GM12874 (cell line): Measurements from ENCODE around the gene PCDHA7.
A peak's percentile ranks its signal among the peaks of the same experiment; 100 is the strongest.

ENCODE experiments used
- TF ChIP-seq, protein P1 (sequence below): IDR thresholded peaks from 2 replicates; pipeline ENCODE4 v1.5.1; 2011; ENCODE audit warnings: low read depth, mild to moderate bottlenecking, control low read depth, low read length, moderate library complexity; ENCODE audit not compliant: insufficient read depth

PCDHA7 gene

DNA sequence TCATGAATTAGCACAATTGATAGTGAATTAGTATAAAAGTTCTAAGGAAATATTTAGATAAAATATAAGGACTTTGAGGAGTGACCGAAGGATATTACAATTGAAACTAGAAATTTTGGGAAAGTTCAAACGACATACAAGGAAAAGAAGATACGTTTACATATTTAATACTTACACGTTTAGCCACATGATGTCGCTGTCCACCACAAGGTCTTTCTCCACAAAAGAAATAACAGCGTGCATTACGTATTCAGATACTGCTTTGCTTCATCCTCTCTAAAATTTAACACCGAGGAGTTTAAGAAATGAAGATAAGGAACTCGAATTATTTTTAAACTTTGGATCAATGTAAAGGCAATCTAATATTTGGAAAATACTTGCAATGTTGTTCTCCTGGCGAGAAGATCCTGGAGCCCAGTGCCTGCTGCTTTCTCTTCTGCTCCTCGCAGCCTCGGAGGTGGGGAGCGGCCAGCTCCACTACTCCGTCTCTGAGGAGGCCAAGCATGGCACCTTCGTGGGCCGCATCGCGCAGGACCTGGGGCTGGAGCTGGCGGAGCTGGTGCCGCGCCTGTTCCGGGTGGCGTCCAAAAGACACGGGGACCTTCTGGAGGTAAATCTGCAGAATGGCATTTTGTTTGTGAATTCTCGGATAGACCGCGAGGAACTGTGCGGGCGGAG lies 33.1 kb upstream of the PCDHA7 start, which contains the start of gene PCDHA3:
TSS of gene PCDHA3 (plus strand) at position 242 of the 678 bp plus-strand sequence.
- TF ChIP-seq, protein P1, sequence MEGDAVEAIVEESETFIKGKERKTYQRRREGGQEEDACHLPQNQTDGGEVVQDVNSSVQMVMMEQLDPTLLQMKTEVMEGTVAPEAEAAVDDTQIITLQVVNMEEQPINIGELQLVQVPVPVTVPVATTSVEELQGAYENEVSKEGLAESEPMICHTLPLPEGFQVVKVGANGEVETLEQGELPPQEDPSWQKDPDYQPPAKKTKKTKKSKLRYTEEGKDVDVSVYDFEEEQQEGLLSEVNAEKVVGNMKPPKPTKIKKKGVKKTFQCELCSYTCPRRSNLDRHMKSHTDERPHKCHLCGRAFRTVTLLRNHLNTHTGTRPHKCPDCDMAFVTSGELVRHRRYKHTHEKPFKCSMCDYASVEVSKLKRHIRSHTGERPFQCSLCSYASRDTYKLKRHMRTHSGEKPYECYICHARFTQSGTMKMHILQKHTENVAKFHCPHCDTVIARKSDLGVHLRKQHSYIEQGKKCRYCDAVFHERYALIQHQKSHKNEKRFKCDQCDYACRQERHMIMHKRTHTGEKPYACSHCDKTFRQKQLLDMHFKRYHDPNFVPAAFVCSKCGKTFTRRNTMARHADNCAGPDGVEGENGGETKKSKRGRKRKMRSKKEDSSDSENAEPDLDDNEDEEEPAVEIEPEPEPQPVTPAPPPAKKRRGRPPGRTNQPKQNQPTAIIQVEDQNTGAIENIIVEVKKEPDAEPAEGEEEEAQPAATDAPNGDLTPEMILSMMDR, result no peak

DNA sequence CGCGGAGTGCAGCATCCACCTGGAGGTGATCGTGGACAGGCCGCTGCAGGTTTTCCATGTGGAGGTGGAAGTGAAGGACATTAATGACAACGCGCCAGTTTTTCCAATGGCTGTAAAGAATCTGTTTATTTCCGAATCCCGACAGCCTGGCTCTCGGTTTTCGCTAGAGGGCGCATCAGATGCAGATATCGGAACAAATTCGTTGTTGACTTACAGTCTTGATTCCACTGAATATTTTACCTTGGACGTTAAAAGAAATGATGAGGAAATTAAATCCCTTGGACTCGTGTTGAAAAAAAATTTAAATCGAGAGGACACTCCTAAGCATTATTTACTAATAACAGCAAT lies 32.6 kb upstream of the PCDHA7 start:
- TF ChIP-seq, protein P1, result no peak

DNA sequence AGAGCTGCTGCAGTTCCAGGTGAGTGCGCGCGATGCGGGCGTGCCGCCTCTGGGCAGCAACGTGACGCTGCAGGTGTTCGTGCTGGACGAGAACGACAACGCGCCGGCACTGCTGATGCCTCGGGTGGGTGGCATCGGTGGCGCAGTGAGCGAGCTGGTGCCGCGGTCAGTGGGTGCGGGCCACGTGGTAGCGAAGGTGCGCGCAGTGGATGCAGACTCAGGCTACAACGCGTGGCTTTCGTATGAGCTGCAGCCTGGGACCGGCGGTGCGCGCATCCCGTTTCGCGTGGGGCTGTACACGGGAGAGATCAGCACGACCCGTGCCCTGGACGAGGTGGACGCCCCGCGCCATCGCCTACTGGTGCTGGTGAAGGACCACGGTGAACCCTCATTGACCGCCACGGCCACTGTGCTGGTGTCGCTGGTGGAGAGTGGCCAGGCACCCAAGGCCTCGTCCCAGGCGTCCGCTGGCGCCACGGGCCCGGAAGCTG lies 31.2 kb upstream of the PCDHA7 start:
- TF ChIP-seq, protein P1, result no peak

DNA sequence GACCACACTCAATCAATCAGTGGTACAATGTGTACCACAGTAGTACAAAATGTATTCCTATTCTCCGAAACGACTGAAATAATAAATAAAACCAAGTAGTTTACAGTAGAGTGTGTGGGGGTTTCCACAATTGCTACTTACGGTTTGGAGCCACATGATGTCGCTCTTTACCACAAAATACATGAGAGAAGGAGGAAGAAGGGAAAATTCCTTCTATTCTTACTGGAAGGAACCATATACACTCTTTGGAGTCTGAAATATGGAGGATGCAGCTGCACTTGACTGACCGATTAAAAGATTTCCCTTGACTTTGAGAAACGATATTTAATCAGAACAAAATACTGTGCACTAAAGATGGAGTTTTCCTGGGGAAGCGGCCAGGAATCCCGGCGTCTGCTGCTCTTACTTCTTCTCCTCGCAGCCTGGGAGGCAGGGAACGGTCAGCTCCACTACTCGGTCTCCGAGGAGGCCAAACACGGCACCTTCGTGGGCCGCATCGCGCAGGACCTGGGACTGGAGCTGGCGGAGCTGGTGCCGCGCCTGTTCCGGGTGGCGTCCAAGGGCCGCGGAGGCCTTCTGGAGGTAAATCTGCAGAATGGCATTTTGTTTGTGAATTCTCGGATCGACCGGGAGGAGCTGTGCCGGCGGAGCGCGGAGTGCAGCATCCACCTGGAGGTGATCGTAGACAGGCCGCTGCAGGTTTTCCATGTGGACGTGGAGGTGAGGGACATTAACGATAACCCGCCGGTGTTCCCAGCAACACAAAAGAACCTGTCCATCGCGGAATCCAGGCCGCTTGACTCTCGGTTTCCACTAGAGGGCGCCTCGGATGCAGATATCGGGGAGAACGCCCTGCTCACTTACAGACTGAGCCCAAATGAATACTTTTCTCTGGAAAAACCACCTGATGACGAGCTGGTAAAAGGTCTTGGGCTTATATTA lies 27.0 kb upstream of the PCDHA7 start, which contains the start of gene PCDHA4:
TSS of gene PCDHA4 (plus strand) at position 235 of the 942 bp plus-strand sequence.
- TF ChIP-seq, protein P1, result peak; percentile 41; the same call in 1 of the 2 replicates

DNA sequence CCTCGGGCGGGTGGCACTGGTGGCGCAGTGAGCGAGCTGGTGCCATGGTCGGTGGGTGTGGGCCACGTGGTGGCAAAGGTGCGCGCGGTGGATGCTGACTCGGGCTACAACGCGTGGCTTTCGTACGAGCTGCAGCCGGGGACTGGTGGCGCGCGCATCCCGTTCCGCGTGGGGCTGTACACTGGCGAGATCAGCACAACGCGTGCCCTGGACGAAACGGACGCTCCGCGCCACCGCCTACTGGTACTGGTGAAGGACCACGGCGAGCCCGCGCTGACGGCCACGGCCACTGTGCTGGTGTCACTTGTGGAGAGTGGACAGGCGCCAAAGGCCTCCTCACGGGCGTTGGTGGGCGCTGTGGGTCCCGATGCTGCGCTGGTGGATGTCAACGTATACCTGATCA lies 25.2 kb upstream of the PCDHA7 start:
- TF ChIP-seq, protein P1, result no peak

DNA sequence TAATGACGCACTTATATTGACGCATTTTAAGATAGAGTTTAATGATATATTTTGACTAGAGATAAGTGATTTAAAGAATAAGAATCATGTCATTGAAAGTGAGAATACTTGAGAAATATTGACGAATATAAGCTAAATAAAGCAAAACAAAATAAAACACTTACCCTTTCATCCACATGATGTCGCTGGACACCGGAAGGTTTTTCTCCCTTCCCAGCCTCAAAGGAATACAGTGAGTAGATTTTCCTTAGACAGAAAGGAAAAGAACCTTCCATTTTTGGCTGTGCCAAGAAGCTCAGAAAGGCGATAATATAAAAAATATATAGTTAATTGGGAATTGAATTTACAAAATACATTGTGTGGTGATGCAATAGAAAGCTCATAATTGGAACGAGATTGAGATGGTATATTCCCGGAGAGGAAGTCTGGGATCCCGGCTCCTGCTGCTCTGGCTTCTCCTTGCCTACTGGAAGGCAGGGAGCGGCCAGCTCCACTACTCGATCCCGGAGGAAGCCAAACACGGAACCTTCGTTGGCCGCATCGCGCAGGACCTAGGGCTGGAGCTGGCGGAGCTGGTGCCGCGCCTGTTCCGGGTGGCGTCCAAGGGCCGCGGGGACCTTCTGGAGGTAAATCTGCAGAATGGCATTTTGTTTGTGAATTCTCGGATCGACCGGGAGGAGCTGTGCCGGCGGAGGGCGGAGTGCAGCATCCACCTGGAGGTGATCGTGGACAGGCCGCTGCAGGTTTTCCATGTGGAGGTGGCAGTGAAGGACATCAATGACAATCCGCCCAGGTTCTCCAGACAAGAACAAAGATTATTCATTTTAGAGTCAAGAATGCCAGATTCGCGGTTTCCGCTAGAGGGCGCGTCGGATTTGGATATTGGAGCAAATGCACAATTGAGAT lies 12.4 kb upstream of the PCDHA7 start, which contains the start of gene PCDHA5:
TSS of gene PCDHA5 (plus strand) at position 239 of the 906 bp plus-strand sequence.
- TF ChIP-seq, protein P1, result peak; percentile 31; the same call in 1 of the 2 replicates
